CD4-positive, alpha-beta T cell treated with Interleukin-17A for 1 hour (primary cell): Measurements from ENCODE around the gene DCDC2C.

ENCODE experiments used
- DNase-seq: peaks from one replicate; pipeline ENCODE4 v3.0.0-alpha.2; 2020

DCDC2C gene

GRCh38 chr2:3712831-3713503 lies 9.6 kb downstream of the DCDC2C start:
- no peak for DNase-seq

GRCh38 chr2:3718679-3719078 lies 15.3 kb downstream of the DCDC2C start:
- no peak for DNase-seq

- DNase-seq: no peak
Measured at GRCh38 chr2:3725002-3725401, 21.6 kb downstream of the DCDC2C start.

GRCh38 chr2:3725458-3726250 lies 22.3 kb downstream of the DCDC2C start:
- no peak for DNase-seq

- DNase-seq: no peak
Measured at GRCh38 chr2:3726511-3726910, 23.1 kb downstream of the DCDC2C start.

GRCh38 chr2:3727397-3728045 lies 24.1 kb downstream of the DCDC2C start:
- no peak for DNase-seq

- no peak for DNase-seq
Measured at GRCh38 chr2:3728104-3729054, 25.0 kb downstream of the DCDC2C start.

- DNase-seq: no peak
Measured at GRCh38 chr2:3729055-3729448, 25.7 kb downstream of the DCDC2C start.

- no peak for DNase-seq
Measured at GRCh38 chr2:3729786-3730185, 26.4 kb downstream of the DCDC2C start.

- no peak for DNase-seq
Measured at GRCh38 chr2:3730646-3731045, 27.3 kb downstream of the DCDC2C start.

- DNase-seq: no peak
Measured at GRCh38 chr2:3731829-3732228, 28.5 kb downstream of the DCDC2C start.

GRCh38 chr2:3736112-3736511 lies 32.7 kb downstream of the DCDC2C start:
- no peak for DNase-seq

GRCh38 chr2:3737128-3737527 lies 33.8 kb downstream of the DCDC2C start:
- DNase-seq: no peak

GRCh38 chr2:3738454-3738853 lies 35.1 kb downstream of the DCDC2C start:
- DNase-seq: no peak

GRCh38 chr2:3739313-3739712 lies 35.9 kb downstream of the DCDC2C start:
- no peak for DNase-seq

GRCh38 chr2:3741396-3741795 lies 38.0 kb downstream of the DCDC2C start:
- no peak for DNase-seq

GRCh38 chr2:3741867-3742602 lies 38.7 kb downstream of the DCDC2C start:
- no peak for DNase-seq

- no peak for DNase-seq
Measured at GRCh38 chr2:3742743-3743508, 39.6 kb downstream of the DCDC2C start.

GRCh38 chr2:3743951-3744555 lies 40.7 kb downstream of the DCDC2C start:
- no peak for DNase-seq

- no peak for DNase-seq
Measured at GRCh38 chr2:3745920-3746319, 42.5 kb downstream of the DCDC2C start.
